GM19043 (cell line): ENCODE measurements around the gene CDH8.
"Not testable (repeated sequence)": the region's sequence is repeated elsewhere in the genome, so short reads cannot be mapped to it uniquely, and the experiment has no call there.

Source experiments
- ATAC-seq: cut with Tn5 transposase; IDR thresholded peaks from one replicate; pipeline ENCODE4 v1.9.1; 2021; ENCODE audit warnings: low read depth; ENCODE audit not compliant: unreplicated experiment

The CDH8 gene

DNA sequence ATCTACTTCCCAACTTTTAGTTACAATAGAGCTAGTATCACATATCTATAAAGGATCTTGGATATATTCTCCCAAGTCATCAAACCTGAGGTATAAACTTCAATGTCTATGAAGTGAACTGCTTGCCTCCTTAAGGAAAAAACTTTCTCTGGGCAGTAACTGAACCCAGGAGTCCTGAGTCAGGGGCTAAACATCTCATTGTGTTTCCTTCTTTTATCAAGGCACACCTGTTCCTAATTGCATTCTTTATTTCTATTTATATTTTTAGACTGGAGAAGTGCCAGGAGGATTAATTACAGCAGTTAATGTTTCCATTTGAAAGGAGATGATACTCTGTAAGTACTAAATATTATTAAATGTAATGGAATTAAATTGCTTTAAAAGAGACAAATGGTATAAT lies 98.6 kb downstream of the CDH8 start:
- ATAC-seq: no peak

DNA sequence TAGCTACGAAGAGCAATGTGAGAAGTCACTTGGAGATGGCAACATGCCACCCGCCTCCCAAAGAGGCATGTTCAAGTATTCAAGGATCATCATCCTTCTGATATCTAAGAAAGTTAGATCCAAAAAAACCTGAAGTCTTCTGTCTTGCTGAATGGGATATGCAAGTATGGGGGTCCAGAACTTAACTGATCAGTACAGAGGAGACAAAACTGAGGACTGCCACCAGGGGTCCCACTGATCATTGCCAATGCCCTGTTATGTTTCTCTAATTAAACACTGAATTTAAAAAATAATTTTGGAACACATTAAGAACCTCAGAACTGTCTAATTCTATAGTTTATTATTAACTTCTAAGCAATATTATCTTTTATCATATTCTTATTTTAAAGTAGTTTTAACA lies 99.7 kb downstream of the CDH8 start:
- no peak for ATAC-seq

- no peak for ATAC-seq
These were observed 101.6 kb downstream of the CDH8 start for GRCh38 chr16:61934601-61935000.

DNA sequence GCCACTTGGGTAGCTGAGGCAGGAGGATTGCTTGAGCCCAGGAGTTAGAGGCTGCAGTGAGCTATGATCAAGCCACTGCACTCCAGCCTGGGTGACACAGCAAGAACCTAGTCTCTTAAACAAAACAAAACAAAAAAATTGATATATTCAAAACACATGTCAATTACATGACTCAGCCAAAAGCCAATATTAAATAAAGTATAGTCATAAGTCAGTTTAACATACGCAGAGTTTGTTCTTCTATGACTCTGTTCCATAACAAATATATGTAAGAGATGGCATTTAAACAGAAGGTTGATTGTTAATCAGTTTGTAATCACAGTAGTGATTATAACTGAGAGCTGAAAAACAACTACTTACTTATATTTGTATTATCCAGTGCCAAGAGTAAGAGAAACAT lies 106.5 kb downstream of the CDH8 start:
- no peak for ATAC-seq

GRCh38 chr16:61926766-61927165 lies 109.5 kb downstream of the CDH8 start:
- no peak for ATAC-seq

- no peak for ATAC-seq
These were observed 112.6 kb downstream of the CDH8 start for GRCh38 chr16:61923629-61924028.

DNA sequence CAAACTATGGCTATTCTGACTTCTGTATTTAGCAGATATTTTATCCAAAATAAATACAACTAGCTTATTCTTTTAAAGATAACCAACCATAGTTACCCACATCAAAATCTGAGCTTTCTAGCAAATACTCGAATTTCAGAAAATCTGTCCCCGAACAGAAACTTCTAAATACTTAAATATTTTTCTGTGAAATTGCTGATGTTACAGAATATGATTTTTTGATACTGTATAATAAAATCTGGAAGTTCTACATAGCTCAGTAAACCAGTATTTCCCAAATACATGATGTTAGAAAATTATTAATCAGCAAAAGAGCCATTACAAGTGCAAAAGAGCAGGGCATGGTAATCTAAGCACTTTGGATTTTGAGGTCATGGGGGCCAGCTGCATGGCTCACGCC lies 114.9 kb downstream of the CDH8 start:
- ATAC-seq: no peak

GRCh38 chr16:61917865-61918826 lies 118.1 kb downstream of the CDH8 start:
- ATAC-seq: not testable (repeated sequence)

- no peak for ATAC-seq
These were observed 120.7 kb downstream of the CDH8 start for GRCh38 chr16:61915569-61915968.

- no peak for ATAC-seq
These were observed 127.2 kb downstream of the CDH8 start for GRCh38 chr16:61909074-61909473.

DNA sequence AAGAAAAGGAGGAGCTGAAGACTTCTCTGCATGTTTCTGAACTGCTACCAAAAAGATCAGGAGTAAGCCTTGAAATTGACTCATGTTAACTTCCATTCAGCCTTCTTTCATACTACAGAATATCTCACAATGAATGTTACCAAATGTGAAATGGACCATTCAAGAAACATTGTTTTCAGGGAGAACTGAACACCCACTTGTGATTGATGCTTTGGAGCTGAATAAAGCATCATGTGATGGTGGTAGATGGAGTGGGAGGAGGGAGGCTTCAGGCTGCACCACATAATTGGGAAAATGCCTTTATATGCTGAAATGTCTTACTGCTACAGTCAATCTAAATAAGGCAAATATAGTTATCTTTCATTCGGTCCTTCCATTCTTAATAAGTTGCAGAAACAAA lies 127.8 kb downstream of the CDH8 start:
- ATAC-seq: no peak

DNA sequence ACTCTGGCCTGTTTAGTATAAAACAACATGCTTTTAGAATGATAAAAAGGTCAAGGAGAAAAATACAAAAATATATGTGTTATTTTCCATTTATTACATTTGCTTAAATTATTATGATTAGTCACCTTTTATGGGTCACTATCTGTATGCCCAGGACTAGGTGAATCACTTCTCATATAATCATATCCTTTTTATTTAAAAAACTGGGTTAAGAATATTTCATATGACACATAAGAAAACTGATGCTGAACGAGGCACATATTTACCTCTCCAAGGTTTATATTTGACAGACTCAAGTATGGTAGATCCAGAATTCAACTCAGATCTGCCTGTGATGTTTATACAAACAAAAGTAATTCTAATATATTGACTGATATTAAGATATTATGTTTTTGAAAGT lies 134.5 kb downstream of the CDH8 start:
- no peak for ATAC-seq

GRCh38 chr16:61900482-61900881 lies 135.8 kb downstream of the CDH8 start:
- ATAC-seq: no peak

GRCh38 chr16:61897657-61898056 lies 138.6 kb downstream of the CDH8 start:
- ATAC-seq: no peak

DNA sequence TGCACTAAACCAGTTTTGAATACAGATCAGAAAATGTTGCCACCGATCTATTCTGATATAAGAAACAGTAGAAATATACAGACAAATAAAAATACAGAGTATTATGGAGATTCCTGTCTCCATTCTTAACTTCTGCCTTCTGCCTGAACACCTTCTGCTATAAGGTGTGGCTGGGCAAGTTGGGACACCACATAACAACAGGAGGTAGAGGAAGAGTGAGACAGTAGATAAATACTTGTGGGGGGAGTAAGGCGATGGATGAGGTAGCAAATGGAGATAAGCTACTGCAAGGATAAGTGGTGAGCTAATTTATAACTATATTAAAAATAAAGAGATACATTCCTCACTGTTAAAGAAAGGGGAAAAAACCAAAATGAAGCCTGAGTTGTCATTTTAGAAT lies 143.7 kb downstream of the CDH8 start:
- no peak for ATAC-seq

GRCh38 chr16:61891460-61891859 lies 144.8 kb downstream of the CDH8 start:
- ATAC-seq: no peak

- no peak for ATAC-seq
These were observed 145.9 kb downstream of the CDH8 start for GRCh38 chr16:61890386-61890785.

- no peak for ATAC-seq
These were observed 148.3 kb downstream of the CDH8 start for GRCh38 chr16:61887903-61888302.

DNA sequence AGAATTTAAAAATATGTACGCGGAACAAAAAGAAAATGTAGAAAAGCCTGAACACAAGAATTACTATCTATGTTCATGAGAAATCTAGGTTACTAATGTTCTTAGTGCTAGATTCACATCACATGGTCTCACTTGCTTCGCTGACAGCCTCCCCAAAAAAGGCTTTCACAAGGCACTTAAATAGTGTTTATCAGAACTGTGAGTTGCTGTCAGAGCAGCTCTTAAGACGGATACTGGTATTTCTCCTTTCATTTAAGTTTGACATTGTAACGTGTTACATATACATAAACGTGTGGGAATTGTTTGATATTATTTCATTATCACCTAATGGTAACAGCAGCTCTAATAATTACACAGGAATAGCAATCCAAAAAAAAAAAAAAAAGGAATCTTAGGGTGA lies 150.9 kb downstream of the CDH8 start:
- ATAC-seq: no peak

GRCh38 chr16:61879306-61879705 lies 156.9 kb downstream of the CDH8 start:
- no peak for ATAC-seq

DNA sequence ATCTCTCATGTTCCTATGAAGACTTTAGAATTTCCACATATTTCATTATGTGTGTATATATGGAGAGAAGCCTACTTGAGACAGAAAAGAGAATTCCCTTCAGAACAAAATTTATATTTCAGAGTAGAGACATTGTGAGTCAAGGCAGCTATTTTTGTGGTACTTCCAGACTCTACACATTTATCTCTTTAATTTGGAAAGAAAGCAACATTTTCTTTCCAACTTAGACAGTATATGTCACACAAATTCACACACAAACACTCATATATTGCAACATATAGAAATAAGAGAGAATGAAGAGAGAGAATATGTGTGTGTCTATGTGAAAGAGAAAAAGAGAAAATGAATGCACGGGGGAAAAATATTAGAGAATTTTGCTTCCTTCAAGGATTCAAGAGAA lies 158.8 kb downstream of the CDH8 start:
- ATAC-seq: no peak

DNA sequence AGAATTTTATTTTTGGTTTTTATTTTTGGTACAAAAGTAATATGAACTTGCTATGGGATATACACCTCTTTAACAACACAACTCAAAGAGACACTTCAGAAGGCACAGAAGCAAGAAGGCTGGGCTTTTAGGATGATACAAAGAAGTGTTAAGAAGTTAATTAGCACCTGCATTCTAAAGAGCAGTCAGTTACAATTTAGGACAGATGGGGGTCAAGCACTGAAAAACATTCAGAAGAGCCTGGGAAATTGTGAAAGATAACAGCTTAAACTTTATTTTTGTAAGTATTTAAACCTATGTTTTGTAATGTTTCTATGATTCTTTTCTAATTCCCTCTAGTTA lies 163.5 kb downstream of the CDH8 start:
- no peak for ATAC-seq
